HG02943 (cell line): ENCODE data around the gene NANOS1.
"Not testable (repeated sequence)": the region's sequence is repeated elsewhere in the genome, so short reads cannot be mapped to it uniquely, and the experiment has no call there.

Experiments used
- ATAC-seq: cut with Tn5 transposase; IDR thresholded peaks from one replicate; pipeline ENCODE4 v1.9.1; 2021; ENCODE audit warnings: mild to moderate bottlenecking, low read depth, moderate library complexity; ENCODE audit not compliant: unreplicated experiment

Gene NANOS1

DNA sequence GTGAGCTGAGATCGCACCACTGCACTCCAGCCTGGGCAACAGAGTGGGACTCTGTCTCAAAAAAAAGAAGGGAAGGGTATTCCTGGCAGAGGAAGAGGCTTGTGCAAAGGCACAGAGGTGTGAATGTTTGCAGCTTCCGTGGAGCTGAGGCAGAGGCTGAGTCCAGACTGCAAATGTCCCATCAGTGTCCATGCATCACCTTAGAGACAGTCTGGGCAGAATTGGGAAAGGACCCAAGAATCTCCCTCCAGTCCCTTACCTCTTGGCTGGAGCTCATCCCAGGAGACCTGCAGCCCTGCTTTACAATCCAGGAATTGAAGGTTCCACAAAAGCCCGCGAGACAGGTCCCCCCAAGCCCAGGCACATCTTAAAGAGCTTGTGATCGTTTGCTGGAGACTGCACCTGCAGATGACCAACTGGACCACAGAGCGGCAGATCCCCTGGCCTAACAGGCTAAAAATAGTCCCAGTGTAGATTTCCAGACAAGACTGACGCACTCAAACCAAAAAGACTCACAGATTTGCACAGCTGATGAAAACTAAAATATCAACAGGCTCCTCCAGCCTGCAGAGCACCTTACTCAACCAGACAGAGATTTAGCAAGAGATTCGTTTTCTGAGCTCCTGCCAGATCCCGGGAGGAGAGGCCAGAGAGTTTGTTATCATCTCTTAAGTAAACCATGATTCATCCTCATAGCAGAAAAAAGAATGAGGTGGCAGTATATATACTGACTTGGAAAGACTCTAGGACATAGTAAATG lies 22.9 kb upstream of the NANOS1 start:
- no peak for ATAC-seq

- ATAC-seq: no peak
Observed at GRCh38 chr10:119007211-119007574, 22.3 kb upstream of the NANOS1 start.

DNA sequence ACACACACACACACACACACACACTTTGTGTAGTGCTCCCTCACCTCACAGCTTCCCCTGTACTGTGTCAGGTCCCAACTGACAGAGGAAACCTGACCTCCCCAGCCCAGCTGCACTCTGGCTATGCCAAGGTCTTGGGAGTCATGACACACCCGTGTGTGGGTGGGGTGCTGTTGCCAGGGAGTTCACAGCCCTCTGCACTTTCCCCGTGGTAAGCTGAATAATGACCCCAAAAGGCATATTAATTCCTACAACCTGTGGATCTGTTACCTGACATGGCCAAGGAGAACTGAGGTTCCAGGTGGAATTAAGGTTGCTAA lies 8.9 kb upstream of the NANOS1 start:
- ATAC-seq: no peak

DNA sequence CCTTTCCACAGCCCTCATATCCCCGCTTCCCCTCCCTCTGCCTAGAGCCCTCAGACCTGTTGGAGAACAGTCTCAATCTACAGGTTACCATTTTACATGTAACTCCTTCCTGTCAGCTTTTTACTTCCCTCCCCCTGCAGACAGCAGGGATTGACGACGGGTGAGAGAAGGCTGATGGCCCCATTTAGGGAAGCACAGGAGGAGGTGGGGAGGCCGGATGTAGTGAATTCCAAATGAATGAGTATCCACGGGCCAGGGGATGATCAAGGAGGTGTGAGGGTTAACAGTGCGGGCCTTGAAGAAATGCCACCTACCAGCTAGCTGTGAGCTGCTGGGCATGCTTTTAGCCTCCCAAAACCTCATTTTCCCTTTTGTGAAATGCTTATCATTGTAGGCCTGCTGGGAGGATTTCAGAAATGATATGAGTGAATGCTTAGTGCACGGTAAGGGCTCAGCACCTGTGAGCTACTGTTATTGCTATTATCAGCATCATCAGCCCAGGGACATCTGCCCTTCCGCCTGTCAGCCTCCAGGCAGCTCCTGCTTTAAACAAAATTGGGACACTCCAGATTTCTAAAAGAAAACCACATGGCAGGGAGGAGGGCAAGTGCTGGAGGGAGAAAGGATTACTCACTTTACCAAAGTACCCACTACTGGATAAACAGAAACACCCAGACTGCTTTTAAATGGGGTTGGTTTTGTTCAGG lies 6.5 kb upstream of the NANOS1 start:
- no peak for ATAC-seq

- no peak for ATAC-seq
Observed at GRCh38 chr10:119023553-119023868, 6.0 kb upstream of the NANOS1 start.

GRCh38 chr10:119024882-119025281 lies 4.6 kb upstream of the NANOS1 start:
- ATAC-seq: no peak

DNA sequence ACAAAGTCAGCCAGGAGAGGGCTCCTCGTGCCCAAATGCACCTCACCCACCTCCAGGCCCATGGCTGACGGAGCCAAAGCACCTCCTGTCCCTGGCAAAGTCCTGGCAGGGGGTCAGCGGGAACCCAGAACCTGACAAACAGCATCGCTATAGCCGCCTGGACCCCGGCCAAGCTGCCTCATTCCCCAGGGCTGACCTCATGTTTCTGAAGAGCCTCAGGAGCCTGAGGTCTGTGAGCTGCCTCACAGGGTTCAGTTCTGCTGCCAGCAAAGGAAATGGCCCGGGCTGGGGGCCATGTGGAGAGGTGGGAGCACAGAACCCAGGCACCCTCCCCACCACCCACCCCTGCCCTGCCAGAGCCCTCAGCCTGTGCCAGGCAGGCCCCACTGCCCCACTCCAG lies 4.2 kb upstream of the NANOS1 start:
- no peak for ATAC-seq

DNA sequence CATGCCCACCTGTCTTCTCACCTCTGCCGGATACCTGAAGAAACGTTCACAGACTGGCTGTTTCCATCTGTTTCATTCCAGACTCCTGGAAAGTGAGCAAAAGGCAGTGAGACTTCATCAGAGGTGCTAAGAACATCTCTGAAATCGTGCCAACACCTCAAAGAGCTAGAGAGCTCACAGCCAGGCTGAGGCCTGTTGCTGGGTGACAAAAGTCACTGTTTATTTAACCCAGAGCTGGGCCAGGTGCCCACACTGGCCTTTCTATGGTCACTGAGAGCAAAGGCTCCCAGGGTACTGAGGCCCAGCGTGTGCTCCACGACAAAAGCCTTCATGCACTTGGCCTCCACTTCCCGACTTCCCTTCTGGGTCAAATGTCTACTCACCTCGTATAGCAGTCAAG lies 3.7 kb upstream of the NANOS1 start:
- no peak for ATAC-seq

DNA sequence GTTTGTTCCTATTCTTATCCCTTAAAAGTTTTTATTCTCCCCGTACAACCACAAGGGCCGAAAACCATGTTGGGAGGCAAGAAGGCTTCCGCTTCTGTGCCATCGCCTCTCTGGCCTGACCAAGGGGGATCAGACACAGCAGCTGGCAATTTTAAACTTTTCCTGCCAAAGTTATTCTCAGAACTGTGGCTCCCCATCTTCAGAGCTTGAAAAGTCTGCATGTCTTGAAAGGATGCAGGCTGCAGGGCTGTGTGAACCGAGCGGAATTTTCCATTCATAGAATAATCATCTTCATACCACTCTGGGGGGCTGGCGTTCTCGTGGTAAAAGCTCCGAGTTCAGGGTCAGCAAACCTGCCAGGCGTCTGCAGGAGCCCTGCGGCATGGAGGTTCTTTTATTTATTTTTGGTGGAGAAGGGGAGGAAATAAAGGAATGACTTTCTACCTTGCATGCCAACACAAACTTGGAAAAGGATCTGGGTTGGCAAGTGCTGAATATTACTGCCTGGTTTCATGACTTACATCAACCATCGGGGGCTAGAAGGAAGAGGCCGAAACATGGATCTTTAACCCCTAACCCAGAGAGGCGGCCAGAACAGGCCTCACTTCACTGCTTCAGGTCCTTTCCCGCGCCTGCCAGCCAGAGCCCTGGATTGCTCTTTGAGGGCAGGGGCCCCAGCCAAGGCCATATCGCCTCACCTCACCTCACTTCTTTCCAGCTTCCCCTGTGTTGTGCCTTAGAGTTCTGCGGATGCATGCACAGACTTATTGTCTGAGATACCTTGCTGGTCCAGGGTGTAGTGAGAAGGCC lies 3.0 kb upstream of the NANOS1 start:
- no peak for ATAC-seq

DNA sequence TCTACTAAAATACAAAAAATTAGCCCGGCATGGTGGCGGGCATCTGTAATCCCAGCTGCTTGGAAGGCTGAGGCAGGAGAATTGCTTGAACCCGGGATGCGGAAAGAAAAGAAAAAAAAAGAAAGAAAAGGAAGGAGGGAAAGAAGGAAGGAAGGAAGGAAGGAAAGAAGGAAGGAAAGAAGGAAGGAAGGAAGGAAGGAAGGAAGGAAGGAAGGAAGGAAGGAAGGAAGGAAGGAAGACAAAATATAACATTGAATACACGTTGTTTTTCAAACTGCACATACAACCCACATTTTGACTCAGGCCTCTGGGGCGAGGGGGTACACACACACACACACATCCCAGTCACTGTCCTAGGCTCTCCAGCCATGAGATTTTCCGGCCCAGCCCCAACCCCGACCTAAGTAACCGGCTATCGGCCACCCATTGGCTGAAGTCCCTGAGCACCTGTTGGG lies 1.0 kb upstream of the NANOS1 start:
- not testable (repeated sequence) for ATAC-seq

- ATAC-seq: peak; percentile 54
Observed at GRCh38 chr10:119028900-119029612, 458 bp upstream of the NANOS1 start.

DNA sequence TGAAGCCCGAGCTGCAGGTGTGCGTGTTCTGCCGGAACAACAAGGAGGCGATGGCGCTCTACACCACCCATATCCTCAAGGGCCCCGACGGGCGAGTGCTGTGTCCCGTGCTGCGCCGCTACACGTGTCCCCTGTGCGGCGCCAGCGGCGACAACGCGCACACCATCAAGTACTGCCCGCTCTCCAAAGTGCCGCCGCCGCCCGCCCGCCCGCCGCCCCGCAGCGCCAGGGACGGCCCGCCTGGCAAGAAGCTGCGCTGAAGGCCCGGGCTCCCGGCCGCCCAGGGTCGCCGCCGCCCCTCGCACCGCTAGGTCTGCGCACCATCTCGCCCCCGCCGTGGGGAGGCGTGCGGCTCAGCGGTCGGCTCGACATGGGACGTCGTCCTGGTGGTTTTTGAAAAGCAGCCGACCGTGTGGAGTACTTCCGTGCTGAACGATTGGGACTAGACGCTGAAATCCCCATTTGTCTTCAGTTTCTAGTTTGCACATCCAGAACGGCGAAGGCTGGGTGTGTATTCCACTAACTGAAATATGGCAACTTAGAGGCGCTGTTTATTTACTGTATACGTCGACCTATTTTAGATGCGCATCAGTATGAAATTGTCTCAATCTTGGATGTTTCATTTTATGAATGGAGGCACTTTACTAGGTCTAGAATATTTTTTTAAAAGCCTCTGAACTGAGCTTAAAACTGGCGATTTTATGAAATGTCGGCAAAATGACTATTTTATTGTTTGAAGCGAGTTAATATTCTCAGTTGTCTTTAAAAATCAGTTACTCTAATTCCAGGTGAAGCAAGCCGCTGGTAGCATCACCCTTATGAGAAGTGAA lies 1.1 kb downstream of the NANOS1 start:
- peak; percentile 43 for ATAC-seq

DNA sequence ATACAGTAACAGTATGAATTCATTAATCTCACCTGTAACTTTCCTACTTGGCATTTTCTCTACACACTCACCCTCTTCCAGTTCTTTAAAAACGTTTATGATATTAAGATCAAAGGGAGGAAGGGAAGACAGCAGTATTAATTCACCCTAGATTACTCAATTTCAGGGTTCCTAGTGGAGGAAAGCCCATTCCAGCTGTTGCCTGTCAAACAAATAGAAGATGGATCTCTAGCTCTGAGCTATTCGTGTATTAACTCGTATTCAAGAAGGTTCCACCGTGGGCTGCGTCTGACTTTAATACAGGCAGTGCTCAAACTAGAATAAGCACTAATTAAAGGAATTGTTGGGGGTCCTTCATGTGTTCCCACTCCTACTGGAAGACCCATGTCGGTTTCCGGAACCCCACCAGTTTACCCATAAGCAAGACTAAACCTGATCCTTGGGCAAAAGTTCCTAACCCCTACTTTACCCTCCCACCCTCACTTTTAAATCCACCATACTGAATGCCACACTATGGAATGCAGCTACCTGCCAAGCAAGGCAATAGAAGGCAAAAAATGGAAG lies 2.1 kb downstream of the NANOS1 start:
- ATAC-seq: no peak

GRCh38 chr10:119039161-119039560 lies 9.6 kb downstream of the NANOS1 start:
- no peak for ATAC-seq

DNA sequence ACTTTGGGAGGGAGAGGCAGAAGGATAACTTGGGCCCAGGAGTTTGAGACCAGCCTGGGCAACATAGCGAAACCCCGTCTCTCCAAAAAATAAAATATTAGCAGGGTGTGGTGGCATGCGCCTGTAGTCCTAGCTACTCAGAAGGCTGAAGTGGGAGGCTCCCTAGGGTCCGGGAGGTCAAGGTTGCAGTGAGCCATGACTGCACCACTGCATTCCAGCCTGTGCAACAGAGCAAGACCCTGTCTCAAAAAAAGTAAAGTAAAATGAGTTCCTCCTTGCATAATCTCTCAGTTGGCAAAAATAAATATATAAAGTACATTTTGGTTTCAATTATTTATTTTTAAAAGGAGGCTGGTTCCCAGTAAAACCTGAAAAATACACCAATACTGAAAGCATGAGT lies 11.8 kb downstream of the NANOS1 start:
- no peak for ATAC-seq

- no peak for ATAC-seq
Observed at GRCh38 chr10:119042169-119042568, 12.7 kb downstream of the NANOS1 start.

- ATAC-seq: no peak
Observed at GRCh38 chr10:119045561-119045960, 16.0 kb downstream of the NANOS1 start.

GRCh38 chr10:119049361-119049760 lies 19.8 kb downstream of the NANOS1 start:
- ATAC-seq: no peak

DNA sequence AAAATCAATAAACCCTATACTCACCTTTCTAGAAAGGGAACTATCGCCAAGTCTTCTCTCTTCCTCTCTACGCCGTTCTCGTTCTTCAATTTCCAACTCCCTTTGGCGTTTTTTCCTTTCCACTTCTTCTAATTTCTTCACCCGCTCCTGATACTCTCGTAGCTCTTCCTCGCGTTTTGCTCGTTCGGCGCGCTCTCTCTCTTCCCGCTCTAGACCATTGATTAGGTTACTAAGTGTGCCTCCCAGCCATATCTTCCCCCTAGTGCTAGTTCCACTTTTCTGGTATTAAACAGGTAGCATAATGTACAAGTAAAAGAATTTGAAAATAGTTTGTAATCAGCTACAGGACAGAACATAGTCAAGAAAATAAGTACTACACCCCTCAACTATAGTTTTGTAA lies 20.3 kb downstream of the NANOS1 start:
- no peak for ATAC-seq

DNA sequence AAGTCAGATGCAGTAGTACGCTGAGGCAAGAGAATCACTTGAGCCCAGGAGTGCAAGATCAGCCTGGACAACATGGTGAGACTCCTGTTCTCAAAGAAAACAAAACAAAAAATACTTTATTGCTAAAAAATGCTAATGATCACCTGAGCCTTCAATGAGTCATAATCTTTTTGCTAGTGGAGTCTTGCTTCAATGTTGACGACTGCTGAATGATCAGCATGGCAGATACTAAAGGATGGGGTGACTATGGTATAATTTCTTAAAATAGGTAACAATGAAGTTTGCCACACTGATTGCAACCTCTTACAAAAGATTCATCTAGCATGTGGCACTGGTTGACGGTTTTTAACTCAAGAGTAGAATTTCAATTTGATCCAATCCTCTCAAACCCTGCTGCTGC lies 22.3 kb downstream of the NANOS1 start:
- no peak for ATAC-seq
